Measurements from ENCODE around the gene URAD.
"Not testable (repeated sequence)": the region's sequence is repeated elsewhere in the genome, so short reads cannot be mapped to it uniquely, and the experiment has no call there.

The URAD gene

GRCh38 chr13:27988520-27988919 lies at the start of gene URAD:
Gene URAD, minus strand, starts transcription at chr13:27988693. Its CDS starts 56 bp downstream, at chr13:27988637.
- no peak within 1 kb of the TSS for H3K4me3 ChIP-seq (ENCODE audit: low read length)
- DNase-seq (ENCODE audit: low read depth), result peak; percentile 14
- TF ChIP-seq, protein P1, sequence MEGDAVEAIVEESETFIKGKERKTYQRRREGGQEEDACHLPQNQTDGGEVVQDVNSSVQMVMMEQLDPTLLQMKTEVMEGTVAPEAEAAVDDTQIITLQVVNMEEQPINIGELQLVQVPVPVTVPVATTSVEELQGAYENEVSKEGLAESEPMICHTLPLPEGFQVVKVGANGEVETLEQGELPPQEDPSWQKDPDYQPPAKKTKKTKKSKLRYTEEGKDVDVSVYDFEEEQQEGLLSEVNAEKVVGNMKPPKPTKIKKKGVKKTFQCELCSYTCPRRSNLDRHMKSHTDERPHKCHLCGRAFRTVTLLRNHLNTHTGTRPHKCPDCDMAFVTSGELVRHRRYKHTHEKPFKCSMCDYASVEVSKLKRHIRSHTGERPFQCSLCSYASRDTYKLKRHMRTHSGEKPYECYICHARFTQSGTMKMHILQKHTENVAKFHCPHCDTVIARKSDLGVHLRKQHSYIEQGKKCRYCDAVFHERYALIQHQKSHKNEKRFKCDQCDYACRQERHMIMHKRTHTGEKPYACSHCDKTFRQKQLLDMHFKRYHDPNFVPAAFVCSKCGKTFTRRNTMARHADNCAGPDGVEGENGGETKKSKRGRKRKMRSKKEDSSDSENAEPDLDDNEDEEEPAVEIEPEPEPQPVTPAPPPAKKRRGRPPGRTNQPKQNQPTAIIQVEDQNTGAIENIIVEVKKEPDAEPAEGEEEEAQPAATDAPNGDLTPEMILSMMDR (conservative IDR thresholded peaks at IDR 0.05; ENCODE audit: low read length), result no peak

GRCh38 chr13:28037399-28037798 lies 48.9 kb upstream of the URAD start:
- DNase-seq (ENCODE audit: low read depth), result peak; percentile 17
- TF ChIP-seq, protein P1 (conservative IDR thresholded peaks at IDR 0.05; ENCODE audit: low read length), result no peak
- H3K4me3 ChIP-seq (ENCODE audit: low read length), result no peak overlapping the region

DNA sequence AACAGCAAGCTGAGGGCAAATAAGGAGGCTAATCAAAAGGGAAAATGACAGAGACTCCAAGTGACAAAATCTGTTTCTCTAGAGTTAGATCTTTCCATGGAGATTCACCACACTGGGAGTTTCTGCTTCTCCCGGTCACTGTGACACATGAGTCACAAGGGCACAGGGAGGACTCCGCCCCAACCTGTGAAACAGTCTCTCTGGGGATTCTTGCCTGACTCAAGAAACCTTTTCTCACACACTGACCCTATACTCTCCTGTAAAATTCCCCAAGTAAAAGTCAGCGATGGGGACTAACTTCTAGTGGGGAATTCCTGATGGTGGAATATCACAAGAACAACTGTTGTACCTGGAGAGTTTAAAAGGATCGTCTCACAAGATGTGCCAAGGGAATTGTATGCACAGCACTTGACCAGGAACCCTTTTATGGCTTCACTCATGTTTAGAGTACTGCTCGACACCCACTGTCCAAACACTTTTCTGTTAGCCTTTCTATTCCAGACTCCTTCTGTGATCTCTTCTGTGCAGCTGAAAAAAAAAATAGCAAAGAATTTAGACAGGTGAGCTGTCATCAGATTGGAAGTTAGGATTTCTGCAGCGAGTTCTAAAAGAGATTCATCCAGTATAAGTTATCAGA lies 46.8 kb upstream of the URAD start:
- TF ChIP-seq, protein P1 (conservative IDR thresholded peaks at IDR 0.05; ENCODE audit: low read length), result no peak
- no peak for DNase-seq (ENCODE audit: low read depth)
- H3K4me3 ChIP-seq (ENCODE audit: low read length), result no peak overlapping the region

- DNase-seq (ENCODE audit: low read depth), result no peak
- TF ChIP-seq, protein P1 (conservative IDR thresholded peaks at IDR 0.05; ENCODE audit: low read length), result no peak
- no peak overlapping the region for H3K4me3 ChIP-seq (ENCODE audit: low read length)
Measured at GRCh38 chr13:28033894-28034655, 45.6 kb upstream of the URAD start.

DNA sequence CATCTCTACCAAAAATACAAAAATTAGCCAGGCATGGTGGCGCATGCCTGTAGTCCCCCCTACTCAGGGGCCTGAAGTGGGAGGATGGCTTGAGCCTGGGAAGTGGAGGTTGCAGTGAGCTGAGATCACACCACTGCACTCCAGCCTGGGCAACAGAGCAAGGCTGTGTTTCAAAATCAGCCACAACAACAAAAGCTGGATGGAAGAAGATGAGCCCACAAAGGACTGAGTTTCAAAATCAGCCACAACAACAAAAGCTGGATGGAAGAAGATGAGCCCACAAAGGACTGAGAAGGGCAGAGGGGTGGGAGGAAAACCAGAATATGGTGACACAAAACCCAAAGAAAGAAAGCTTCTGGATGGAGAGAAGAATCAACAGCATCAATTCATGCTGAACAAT lies 43.9 kb upstream of the URAD start:
- DNase-seq (ENCODE audit: low read depth); H3K4me3 ChIP-seq (ENCODE audit: low read length): not testable (repeated sequence)

DNA sequence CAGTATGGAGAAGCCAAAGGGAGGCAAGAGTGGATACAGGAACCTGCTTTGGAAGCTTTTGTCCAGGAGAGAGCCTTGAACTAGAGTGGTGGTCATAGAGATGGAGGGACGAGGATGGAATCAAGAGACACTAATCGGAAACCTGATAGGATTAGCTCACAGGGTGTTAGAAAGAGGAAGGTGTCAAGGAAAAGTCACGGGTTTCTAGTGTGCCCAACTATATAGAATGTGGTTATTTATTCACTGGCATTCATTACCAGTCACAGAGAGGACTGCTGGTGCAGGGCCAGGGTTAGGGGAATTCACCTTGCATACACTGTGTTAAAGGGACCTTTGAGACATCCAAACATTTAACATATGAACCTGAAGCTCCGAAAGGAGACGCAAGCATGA lies 43.4 kb upstream of the URAD start:
- TF ChIP-seq, protein P1 (conservative IDR thresholded peaks at IDR 0.05; ENCODE audit: low read length), result no peak
- no peak overlapping the region for H3K4me3 ChIP-seq (ENCODE audit: low read length)

GRCh38 chr13:28031220-28031895 lies 42.9 kb upstream of the URAD start:
- DNase-seq (ENCODE audit: low read depth), result no peak
- TF ChIP-seq, protein P1 (conservative IDR thresholded peaks at IDR 0.05; ENCODE audit: low read length), result no peak
- no peak overlapping the region for H3K4me3 ChIP-seq (ENCODE audit: low read length)

More for the DNA sequence above, 43.4 kb upstream of the URAD start:
- no peak for DNase-seq (ENCODE audit: low read depth)
